Amygdala (tissue), 56 donors: ENCODE measurements around the gene TBC1D22A.
A peak's percentile ranks its signal among the peaks of the same experiment; 100 is the strongest.

Experiments
- DNase-seq, 56 donors: peaks; one replicate each; lab custom pipeline; 2025; lab: John Stamatoyannopoulos, UW

The TBC1D22A gene

DNA sequence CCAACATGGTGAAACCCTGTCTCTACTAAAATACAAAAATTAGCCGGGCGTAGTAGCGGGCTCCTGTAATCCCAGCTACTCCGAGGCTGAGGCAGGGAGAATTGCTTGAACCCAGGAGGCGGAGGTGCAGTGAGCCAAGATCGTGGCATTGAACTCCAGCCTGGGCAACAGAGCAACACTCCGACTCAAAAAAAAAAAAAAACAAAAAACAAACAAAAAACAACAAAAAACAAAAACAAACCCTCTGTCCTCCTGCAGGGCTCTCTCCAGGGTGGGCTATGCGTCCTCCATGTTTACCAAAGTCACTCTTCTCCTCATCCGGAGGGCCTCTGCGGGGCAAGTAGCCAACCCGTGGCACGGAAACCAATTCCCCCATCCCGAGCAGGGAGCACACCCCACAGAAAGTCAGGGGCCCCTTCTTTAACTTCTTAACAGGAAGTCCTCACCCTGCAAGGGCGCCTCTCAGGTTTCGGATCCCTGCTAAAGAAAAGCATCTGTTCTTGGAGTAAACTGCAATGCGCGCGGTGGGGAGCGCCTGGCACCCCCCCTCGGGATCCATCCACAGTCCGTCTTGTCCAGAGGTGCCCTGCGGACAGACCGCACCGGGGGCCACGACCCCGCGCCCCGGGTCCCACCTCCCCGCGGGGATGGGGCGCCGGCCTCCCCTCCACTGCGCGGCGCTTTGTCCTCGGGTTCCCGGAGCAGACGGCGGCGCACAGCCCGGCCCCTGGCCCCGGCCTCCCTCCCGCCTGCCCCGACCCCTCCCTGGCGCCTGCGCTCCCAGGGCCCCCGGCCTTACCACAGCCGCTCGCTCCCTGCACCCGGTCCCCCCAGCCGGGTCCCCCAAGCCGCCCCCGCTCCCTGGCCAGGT lies 25.1 kb upstream of the TBC1D22A start:
- peak in 13 of 56 donors; percentile 13 to 61 (median 45) for DNase-seq

DNA sequence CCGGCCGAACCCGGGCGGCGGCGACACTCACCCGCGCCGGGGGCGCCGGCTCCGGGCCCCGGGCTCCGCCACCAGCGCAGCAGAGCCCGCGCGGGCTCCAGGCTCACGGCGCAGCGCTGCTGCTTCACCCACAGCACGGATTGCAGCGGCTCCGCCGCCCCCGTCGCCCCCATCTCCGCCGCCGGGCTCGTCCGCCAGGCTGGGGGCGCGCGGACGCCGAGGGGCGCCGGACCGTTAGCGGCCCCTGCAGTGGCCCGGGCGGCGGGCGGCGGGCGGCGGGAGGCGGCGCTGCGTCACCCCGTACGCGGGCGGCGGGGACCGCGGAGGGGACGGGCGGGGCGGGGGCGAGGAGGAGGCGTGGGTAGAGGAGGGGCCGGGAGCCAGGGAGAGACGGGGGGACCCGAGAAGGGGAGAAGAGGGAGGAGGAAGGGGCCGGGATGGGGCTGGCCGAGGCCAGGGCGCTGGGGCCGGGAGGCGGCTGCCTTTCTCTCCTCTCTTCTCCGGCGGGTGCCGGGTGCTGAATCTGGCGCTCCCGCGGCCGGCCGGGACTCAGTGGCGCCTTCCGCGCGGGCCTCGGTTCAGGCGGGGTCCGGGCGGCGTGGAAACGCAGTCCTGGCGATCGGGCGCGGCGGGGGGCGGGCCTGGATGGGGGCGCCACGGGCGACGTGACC lies 24.3 kb upstream of the TBC1D22A start, which contains the start of gene CERK:
Gene CERK (minus strand): TSS at position 277 of the 671 bp plus-strand sequence. CDS start 104 bp downstream, at position 173.
- DNase-seq, result peak in 48 of 56 donors; percentile 19 to 81 (median 64)

DNA sequence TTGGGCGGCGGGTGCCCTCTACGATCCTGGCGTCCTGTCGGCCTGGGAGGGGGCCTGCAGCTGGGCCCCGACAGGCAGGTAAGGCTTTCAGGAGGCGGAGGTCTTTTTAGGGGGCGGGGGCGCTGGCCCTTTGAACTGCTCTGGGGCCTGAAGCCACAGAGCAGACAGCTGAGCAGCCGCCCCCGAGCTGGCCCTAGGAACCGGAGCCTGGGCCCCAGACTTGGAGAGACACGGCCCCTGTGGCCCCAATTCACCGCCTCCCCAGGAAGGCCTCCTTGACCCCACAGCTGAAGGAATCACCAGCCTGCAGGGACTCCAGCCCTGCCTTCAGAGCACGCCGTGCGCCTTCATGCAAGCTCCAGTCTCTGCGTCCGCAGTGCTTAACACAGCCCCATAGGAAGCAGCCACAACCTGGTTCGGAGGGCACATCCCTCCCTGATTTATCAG lies 23.8 kb upstream of the TBC1D22A start:
- peak in 1 of 56 donors; percentile 38 for DNase-seq

DNA sequence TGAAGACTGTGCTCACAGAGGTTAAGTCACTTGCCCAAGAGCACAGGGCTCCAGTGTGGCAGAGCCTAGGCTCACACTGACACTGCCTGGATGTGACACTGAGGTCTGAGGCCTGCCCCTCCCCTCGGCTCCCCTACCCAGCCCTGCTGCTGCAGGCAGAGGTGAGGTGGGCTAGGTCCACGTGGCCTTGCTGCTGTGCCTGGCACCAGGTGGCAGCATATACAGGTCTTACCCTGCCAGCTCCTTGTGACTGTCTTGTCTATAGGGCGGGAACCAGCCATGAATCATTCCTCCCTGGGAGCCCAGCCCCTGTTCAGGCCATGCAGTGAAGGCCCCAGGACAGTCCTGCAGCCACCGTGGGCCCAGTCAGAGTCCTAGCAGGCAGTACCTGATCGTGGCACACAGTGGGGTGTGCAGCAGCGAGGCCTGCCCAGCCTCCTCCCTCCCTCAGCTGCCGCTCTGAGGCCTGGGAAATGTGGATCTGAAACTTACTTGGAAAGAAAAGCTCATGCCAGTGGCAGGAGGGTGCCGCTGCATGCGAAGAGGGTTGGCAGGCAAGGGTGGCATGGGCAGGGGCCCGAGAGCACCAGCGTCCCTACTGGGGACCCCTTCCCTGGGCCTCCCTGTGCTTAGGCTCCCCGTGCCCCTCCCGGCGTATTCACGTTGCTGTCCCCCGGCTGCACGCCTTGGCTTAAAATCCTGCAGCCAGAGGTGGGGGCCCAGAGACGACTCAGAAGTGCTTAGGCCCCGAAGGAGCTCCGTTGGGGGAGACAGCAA lies 23.2 kb upstream of the TBC1D22A start:
- DNase-seq, result peak in 14 of 56 donors; percentile 13 to 57 (median 40)

DNA sequence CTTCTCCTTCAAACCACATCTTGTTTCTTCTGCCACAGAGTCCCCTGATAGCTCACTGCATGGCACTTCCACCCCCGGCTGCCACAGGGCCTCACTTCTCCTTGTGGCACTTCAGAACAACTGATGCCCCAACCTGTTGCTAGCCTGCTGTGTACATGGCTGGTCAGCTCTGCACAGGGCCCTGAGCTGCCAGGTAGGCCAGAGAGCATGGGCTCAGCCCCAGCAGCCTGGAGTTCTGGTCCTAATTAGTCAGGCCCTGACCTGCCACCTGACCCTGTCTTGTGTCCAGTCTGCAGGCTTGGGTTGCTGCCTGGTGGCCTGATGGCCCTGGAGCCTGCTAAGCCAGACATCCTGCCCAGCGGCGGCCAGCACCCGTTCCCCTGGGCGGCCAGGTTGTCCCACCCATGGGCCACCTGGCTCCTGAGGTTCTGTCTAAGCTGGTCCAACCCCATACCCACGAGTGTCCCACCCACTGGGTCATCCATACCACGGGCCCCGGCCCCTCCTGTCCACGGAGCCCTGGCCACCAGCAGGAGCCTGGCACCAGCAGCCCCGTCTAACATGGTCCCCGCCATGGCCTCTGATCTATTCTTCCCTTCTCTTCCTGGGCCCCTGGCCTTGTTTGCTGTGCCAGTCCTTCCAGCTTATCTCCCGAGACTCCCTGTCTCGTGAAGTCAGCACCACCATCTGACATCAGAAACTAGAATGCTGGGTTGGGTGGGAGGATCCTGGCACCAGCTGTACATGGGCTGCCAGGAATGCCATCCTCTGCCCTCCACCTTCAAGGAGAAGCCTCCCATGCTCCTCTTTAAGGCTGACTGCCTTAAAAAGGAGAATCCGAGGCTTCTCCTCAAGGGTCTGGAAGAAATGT lies 21.3 kb upstream of the TBC1D22A start:
- DNase-seq, result no peak

DNA sequence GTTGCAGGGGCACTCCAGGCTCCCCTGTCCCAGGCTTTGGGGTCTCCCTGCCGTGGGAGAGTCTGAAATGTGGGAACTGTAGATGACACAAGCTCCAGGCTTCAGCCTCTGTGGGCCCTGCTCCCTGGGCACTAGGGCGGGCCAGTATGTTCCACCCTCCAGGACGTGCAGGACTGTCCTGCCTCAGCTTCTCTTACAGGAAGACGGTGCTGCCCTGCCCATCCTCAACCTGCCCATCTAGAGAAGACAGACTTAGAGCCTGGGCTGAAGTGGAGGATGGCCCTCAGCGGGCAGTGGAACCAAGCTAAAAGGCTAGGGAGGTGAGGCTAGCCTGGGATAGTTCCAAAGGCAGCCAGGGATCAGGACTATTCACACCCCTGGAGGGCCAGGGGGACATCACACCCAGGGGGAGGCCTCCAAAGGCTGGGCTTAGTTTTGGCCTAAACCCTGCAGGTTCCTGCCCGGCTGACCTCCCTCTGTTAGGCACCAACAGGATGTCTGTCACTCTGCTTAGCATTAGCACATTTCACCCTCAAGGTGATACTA lies 20.4 kb upstream of the TBC1D22A start:
- no peak for DNase-seq

GRCh38 chr22:46742576-46743221 lies 19.8 kb upstream of the TBC1D22A start:
- no peak for DNase-seq

GRCh38 chr22:46744581-46744980 lies 17.9 kb upstream of the TBC1D22A start:
- DNase-seq, result no peak

DNA sequence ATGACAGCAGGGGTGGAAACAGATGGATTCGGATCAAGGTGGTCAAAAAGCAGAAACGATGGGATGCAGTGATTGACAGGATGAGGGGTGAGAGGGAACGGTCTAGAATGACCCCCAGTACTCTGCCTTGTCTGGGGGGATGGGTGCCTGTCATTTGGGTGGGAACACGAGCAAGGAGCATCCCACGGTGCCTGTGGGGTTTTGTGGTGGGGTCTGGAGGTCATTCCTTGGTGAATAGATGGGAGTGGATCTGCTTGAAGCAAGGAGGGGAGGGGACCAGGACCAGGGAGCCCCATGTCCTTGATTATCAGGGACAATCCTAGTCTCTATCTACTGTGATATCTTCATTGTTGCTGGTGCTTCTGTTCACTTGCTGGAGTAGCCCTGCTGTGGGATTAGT lies 16.3 kb upstream of the TBC1D22A start:
- no peak for DNase-seq

DNA sequence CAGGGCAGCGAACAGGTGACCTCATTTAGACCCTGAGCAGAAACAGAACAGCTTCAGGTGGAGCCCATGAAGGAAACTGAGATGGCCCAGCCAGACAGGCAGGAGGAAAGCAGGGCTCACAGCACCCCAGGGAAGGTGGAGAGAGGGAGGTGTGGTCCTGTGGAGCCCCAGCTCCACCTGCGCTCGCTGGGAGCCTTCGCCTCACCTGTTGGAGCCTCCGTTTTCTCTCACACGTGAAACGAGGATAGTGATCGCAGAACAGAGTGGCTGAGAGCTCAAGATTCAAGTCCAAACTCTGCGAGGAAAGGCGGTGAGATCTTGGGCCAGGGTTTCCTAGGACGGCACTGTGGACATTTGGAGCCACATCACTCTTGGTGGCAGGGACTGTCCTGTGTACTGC lies 15.8 kb upstream of the TBC1D22A start:
- DNase-seq, result no peak

GRCh38 chr22:46747646-46748045 lies 14.8 kb upstream of the TBC1D22A start:
- DNase-seq, result no peak

DNA sequence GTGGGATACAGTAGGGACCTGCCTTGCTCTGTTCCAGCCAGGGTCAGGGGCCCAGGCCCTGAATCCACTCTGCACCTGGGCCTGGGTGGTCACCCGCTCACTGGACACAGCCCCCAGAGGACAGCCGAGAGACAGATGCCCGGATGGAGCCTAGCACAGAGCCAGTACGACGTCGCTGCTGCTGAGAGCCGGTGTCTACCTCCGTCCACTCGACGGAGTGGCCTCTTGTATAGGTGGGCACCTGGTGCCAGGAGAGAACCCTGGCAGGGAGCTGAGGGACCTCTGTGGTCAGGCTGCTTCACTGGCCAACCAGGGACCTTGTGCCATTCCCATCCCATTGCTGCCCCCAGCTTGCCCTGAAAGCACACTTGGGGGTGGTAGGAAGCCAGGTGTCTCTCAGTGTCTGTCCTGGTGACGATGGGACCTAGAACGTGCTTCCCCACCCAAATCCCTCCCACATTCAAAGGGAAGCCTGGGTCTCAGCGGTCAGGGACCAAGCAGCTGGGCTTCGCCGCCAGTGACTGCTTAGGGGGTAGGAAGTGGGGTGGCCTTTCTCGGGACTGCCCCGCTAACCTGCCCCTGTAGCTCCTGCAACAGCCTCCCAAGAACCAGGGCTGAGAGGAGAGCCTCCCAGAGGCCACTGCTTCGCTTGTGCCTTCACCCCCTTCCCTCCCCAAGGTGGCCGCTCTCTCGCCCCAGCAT lies 14.1 kb upstream of the TBC1D22A start:
- DNase-seq, result no peak

- DNase-seq, result no peak
Observed at GRCh38 chr22:46748908-46749675, 13.4 kb upstream of the TBC1D22A start.

GRCh38 chr22:46749682-46750529 lies 12.5 kb upstream of the TBC1D22A start:
- DNase-seq, result no peak

GRCh38 chr22:46750530-46750800 lies 12.0 kb upstream of the TBC1D22A start:
- DNase-seq, result no peak

DNA sequence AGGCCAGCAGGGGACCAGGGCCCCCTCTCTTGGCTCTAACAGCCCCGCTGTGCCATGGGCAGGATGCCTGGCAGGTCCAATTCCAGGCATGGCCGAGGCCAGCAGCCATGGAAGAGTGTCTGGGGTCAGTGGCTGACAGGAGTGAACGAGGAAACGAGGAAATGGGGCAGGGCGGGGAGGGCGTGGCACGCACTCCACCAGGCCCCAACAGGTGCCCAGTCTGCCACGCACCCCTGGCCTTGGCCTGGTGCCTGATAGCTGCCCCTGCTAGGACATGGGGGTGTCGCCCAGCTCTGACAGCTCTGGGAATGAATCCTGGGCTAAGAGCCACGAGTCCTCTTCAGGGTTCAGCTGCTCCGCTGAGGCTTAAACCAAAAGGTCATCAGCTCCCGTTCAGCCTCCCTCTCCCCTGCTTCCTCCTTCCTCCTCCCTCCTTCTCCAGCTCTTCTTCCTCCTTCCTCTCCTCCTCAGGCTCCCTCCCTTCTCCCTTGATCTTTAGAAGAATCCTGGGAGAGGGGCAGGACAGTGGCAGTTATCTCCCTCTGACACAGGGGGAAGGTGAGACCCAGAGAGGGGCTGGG lies 11.5 kb upstream of the TBC1D22A start:
- DNase-seq, result no peak
